ENCODE measurements around the gene ABHD12. TPM values are rescaled to one million over a fixed set of nuclear protein-coding genes. Genes with fewer than 3 reads are reported as not detected.

Gene ABHD12
- total and polyA plus RNA-seq, 2 donors (not counting 1 experiment from before 2014, with no cell fraction given), result 9.6 to 28.3 TPM

DNA sequence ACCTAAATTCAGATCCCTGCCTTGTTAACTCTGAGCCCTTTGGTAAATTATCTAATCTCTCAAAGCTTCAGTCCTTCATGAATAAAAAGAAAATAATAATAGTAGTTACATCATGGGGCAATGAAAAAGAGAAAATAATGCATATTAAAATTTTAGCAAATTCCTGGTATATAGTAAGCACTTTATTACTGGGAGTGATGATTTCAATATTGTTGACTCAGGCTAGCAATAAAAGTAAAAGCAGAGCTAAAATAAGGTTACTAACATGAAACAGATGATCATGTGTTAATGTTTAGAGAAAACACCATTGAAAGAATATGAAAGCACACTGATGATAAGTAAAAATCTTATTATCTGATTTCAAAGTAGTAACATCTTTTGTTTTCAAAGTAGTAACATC, 30.5 kb upstream of the ABHD12 start:
- Histone ChIP-seq H3K4me2 (replicated peaks; ENCODE audit: low read depth, low read length, poor library complexity, severe bottlenecking) (no peak overlapping the region), H3K9ac (ENCODE audit: low read length) (no peak overlapping the region), H3K27ac (ENCODE audit: low read length in 2 of 2) (no peak overlapping the region), H2AFZ (ENCODE audit: insufficient read depth, low read depth, low read length, poor library complexity, severe bottlenecking) (no peak overlapping the region), H3K4me1 (ENCODE audit: control insufficient read depth in 2 of 2, insufficient read depth in 2 of 2, low read length in 2 of 2) (no peaks in the 10 kb centered on the region), H3K9me3 (ENCODE audit: control extremely low read depth in 1 of 3, control insufficient read depth in 2 of 3, insufficient read depth in 1 of 3, low read length in 2 of 3) (no peaks in the 10 kb centered on the region), H4K20me1 (ENCODE audit: control insufficient read depth, insufficient read depth, low read length, poor library complexity, severe bottlenecking) (no peaks in the 10 kb centered on the region), H3K27me3 (replicated peaks in 1 of 4; ENCODE audit: control extremely low read depth in 1 of 4, control insufficient read depth in 3 of 4, insufficient read depth in 4 of 4, low read length in 3 of 4) (no peaks in the 10 kb centered on the region), H3K4me3 (ENCODE audit: control extremely low read depth in 1 of 5, extremely low read depth in 1 of 5, insufficient read depth in 1 of 5, low read depth in 2 of 5, low read length in 4 of 5) (no peak overlapping the region), H3K36me3 (replicated peaks in 1 of 2; ENCODE audit: control extremely low read depth in 1 of 2, control insufficient read depth in 1 of 2, extremely low read depth in 1 of 2, insufficient read depth in 2 of 2, low read length in 1 of 2) (no peaks in the 10 kb centered on the region), H3K79me2 (ENCODE audit: control insufficient read depth, insufficient read depth, low read length) (no peaks in the 10 kb centered on the region)
- Mint-ChIP-seq H3K4me1 (no peaks in the 10 kb centered on the region), H3K27ac (no peak overlapping the region), H3K4me3 (no peak overlapping the region), H3K27me3 (no peaks in the 10 kb centered on the region), H3K9me3 (ENCODE audit: insufficient read depth) (no peaks in the 10 kb centered on the region)
- CTCF ChIA-PET, result no interaction called here
- intact Hi-C loops (cut with micrococcal nuclease), result no loop called here
- POLR2A ChIA-PET, result no interaction called here
- DNase-seq (no peak), ATAC-seq (ENCODE audit: low read depth) (no peak)
- no peak for TF ChIP-seq EZH2 (IDR thresholded peaks at IDR 0.05; ENCODE audit: borderline replicate concordance, insufficient read depth, low read depth, low read length, poor library complexity, severe bottlenecking)

DNA sequence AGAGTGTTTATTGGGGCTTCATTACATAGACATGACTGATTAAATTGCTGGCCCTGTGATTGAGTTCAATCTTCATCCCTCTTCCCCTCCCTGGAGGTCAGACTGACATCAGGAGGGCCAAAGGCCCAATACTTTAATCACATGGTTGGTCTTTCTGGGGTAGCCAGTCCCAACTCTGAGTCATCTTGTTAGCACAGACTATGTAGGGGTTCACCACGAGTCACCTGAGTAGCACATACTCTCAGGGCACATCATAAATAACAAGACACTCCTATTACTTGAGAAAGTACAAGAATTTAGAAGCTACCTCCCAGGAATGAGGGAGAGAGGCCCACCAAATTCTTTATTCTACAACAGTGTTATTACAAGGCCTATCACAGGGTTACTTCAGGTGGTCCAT, 28.1 kb upstream of the ABHD12 start:
- intact Hi-C loops (cut with micrococcal nuclease), result no loop called here
- no peaks in the 10 kb centered on the region for H4K20me1 ChIP-seq (ENCODE audit: control insufficient read depth, insufficient read depth, low read length, poor library complexity, severe bottlenecking)
- CTCF ChIA-PET, result no interaction called here

More for the DNA sequence above, 28.1 kb upstream of the ABHD12 start:
- Mint-ChIP-seq H3K27me3 (no peaks in the 10 kb centered on the region), H3K9me3 (ENCODE audit: insufficient read depth) (no peaks in the 10 kb centered on the region), H3K27ac (no peak overlapping the region), H3K4me3 (no peak overlapping the region), H3K4me1 (no peaks in the 10 kb centered on the region)
- no peak for DNase-seq
- Histone ChIP-seq H3K79me2 (ENCODE audit: control insufficient read depth, insufficient read depth, low read length) (no peaks in the 10 kb centered on the region), H3K9ac (ENCODE audit: low read length) (no peak overlapping the region), H2AFZ (ENCODE audit: insufficient read depth, low read depth, low read length, poor library complexity, severe bottlenecking) (no peak overlapping the region), H3K27ac (ENCODE audit: low read length in 2 of 2) (no peak overlapping the region), H3K27me3 (replicated peaks in 1 of 4; ENCODE audit: control extremely low read depth in 1 of 4, control insufficient read depth in 3 of 4, insufficient read depth in 4 of 4, low read length in 3 of 4) (no peaks in the 10 kb centered on the region), H3K4me3 (ENCODE audit: control extremely low read depth in 1 of 5, extremely low read depth in 1 of 5, insufficient read depth in 1 of 5, low read depth in 2 of 5, low read length in 4 of 5) (no peak overlapping the region), H3K9me3 (ENCODE audit: control extremely low read depth in 1 of 3, control insufficient read depth in 2 of 3, insufficient read depth in 1 of 3, low read length in 2 of 3) (no peaks in the 10 kb centered on the region), H3K4me2 (replicated peaks; ENCODE audit: low read depth, low read length, poor library complexity, severe bottlenecking) (no peak overlapping the region), H3K4me1 (ENCODE audit: control insufficient read depth in 2 of 2, insufficient read depth in 2 of 2, low read length in 2 of 2) (no peaks in the 10 kb centered on the region), H3K36me3 (replicated peaks in 1 of 2; ENCODE audit: control extremely low read depth in 1 of 2, control insufficient read depth in 1 of 2, extremely low read depth in 1 of 2, insufficient read depth in 2 of 2, low read length in 1 of 2) (no peaks in the 10 kb centered on the region)
- no peak for ATAC-seq (ENCODE audit: low read depth)
- 80% methylated on average over 1 of the region's 1 CpG for WGBS (ENCODE audit: insufficient coverage)
- TF ChIP-seq, protein P1, sequence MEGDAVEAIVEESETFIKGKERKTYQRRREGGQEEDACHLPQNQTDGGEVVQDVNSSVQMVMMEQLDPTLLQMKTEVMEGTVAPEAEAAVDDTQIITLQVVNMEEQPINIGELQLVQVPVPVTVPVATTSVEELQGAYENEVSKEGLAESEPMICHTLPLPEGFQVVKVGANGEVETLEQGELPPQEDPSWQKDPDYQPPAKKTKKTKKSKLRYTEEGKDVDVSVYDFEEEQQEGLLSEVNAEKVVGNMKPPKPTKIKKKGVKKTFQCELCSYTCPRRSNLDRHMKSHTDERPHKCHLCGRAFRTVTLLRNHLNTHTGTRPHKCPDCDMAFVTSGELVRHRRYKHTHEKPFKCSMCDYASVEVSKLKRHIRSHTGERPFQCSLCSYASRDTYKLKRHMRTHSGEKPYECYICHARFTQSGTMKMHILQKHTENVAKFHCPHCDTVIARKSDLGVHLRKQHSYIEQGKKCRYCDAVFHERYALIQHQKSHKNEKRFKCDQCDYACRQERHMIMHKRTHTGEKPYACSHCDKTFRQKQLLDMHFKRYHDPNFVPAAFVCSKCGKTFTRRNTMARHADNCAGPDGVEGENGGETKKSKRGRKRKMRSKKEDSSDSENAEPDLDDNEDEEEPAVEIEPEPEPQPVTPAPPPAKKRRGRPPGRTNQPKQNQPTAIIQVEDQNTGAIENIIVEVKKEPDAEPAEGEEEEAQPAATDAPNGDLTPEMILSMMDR (IDR thresholded peaks at IDR 0.05), result no peak
- TF ChIP-seq EZH2 (IDR thresholded peaks at IDR 0.05; ENCODE audit: borderline replicate concordance, insufficient read depth, low read depth, low read length, poor library complexity, severe bottlenecking), result no peak
- POLR2A ChIA-PET, result no interaction called here
